ENCODE measurements around the gene BBC3. TPM values are rescaled to one million over a fixed set of nuclear protein-coding genes. Genes with fewer than 3 reads are reported as not detected.
"Not testable (repeated sequence)": the region's sequence is repeated elsewhere in the genome, so short reads cannot be mapped to it uniquely, and the experiment has no call there.

The BBC3 gene
- total RNA-seq, 1 donor from 2014 or later: 4.7 TPM

- TF ChIP-seq CTCF (IDR thresholded peaks at IDR 0.05) (no peak), POLR2AphosphoS5 (IDR thresholded peaks at IDR 0.05; ENCODE audit: insufficient read depth in 1 of 2, low read depth in 1 of 2) (no peak), POLR2A (IDR thresholded peaks at IDR 0.05) (no peak)
- no peaks in the 10 kb centered on the region for H3K36me3 ChIP-seq
- DNase-seq (ENCODE audit: extremely low spot score in 2 of 2): no peak
- no peaks in the 10 kb centered on the region for H3K27me3 ChIP-seq
- peaks cover 16% of the 10 kb centered on the region for H3K4me1 ChIP-seq
- no peaks in the 10 kb centered on the region for H3K9me3 ChIP-seq
- no peak overlapping the region for H3K4me3 ChIP-seq
- H3K27ac ChIP-seq: no peak overlapping the region
- intact Hi-C loops (cut with DNase I): no loop called here
Observed at GRCh38 chr19:47253467-47253881, 22.5 kb upstream of the BBC3 start.

GRCh38 chr19:47253016-47253415 lies 22.0 kb upstream of the BBC3 start:
- intact Hi-C loops (cut with DNase I); H3K9me3 ChIP-seq; DNase-seq (ENCODE audit: extremely low spot score in 2 of 2); H3K36me3 ChIP-seq; H3K27ac ChIP-seq; H3K4me3 ChIP-seq; H3K27me3 ChIP-seq: not testable (repeated sequence)
- peaks cover 11% of the 10 kb centered on the region for H3K4me1 ChIP-seq

- DNase-seq (ENCODE audit: extremely low spot score in 2 of 2): no peak
- Histone ChIP-seq H3K27me3 (no peaks in the 10 kb centered on the region), H3K4me1 (peaks cover 26% of the 10 kb centered on the region), H3K9me3 (no peaks in the 10 kb centered on the region), H3K36me3 (no peaks in the 10 kb centered on the region), H3K4me3 (no peak overlapping the region), H3K27ac (no peak overlapping the region)
- intact Hi-C loops (cut with DNase I): loop anchor here (5.0 kb wide), 1 partner anchor 100 kb away; no protein-coding TSS in a partner anchor
- TF ChIP-seq POLR2A (IDR thresholded peaks at IDR 0.05) (no peak), CTCF (IDR thresholded peaks at IDR 0.05) (peak; percentile 79 to 88 (median 85)), POLR2AphosphoS5 (IDR thresholded peaks at IDR 0.05; ENCODE audit: insufficient read depth in 1 of 2, low read depth in 1 of 2) (peak in 1 of 2 donors; percentile 17)
Observed at GRCh38 chr19:47247308-47247990, 16.4 kb upstream of the BBC3 start.

- H3K36me3 ChIP-seq: no peaks in the 10 kb centered on the region
- no peaks in the 10 kb centered on the region for H3K27me3 ChIP-seq
- peak overlapping the region; percentile 34 to 45 for H3K4me3 ChIP-seq
- intact Hi-C loops (cut with DNase I): loop anchor here (5.0 kb wide), 1 partner anchor 37 kb away; no protein-coding TSS in a partner anchor
- H3K9me3 ChIP-seq: no peaks in the 10 kb centered on the region
- peak; percentile 96 to 99 (median 99) for TF ChIP-seq CTCF (IDR thresholded peaks at IDR 0.05)
- peak in 1 of 2 donors; percentile 29 for TF ChIP-seq POLR2A (IDR thresholded peaks at IDR 0.05)
- TF ChIP-seq POLR2AphosphoS5 (IDR thresholded peaks at IDR 0.05; ENCODE audit: insufficient read depth in 1 of 2, low read depth in 1 of 2): peak; percentile 92 to 96
- peak in 1 of 2 donors; percentile 94 for DNase-seq (ENCODE audit: extremely low spot score in 2 of 2)
- peak overlapping the region; percentile 72 for H3K27ac ChIP-seq
- peaks cover 52% of the 10 kb centered on the region for H3K4me1 ChIP-seq
Observed at GRCh38 chr19:47243776-47244547, 13.0 kb upstream of the BBC3 start.

GRCh38 chr19:47243364-47243775 lies 12.4 kb upstream of the BBC3 start:
- Histone ChIP-seq H3K36me3 (no peaks in the 10 kb centered on the region), H3K4me3 (peak overlapping the region in 1 of 2 donors; percentile 34), H3K4me1 (peaks cover 52% of the 10 kb centered on the region), H3K9me3 (no peaks in the 10 kb centered on the region), H3K27me3 (no peaks in the 10 kb centered on the region), H3K27ac (peak overlapping the region; percentile 72)
- TF ChIP-seq POLR2AphosphoS5 (IDR thresholded peaks at IDR 0.05; ENCODE audit: insufficient read depth in 1 of 2, low read depth in 1 of 2): no peak
- TF ChIP-seq CTCF (IDR thresholded peaks at IDR 0.05): no peak
- no peak for TF ChIP-seq POLR2A (IDR thresholded peaks at IDR 0.05)
- intact Hi-C loops (cut with DNase I): loop anchor here (5.0 kb wide), 1 partner anchor 36 kb away; no protein-coding TSS in a partner anchor
- no peak for DNase-seq (ENCODE audit: extremely low spot score in 2 of 2)

Data from vagina (tissue), 2 donors.